CD14-positive monocyte (primary cell): ENCODE data around the gene POU2AF1. TPM values are rescaled to one million over a fixed set of nuclear protein-coding genes. Genes with fewer than 3 reads are reported as not detected.

Source experiments
- DNase-seq, 3 donors: peaks; one replicate each; pipeline ENCODE4 v3.0.0-alpha.2; 2011 to 2022
- H2AFZ ChIP-seq: 2 replicates; pipeline ENCODE4 v1.6.0; 2012; ENCODE audit warnings: mild to moderate bottlenecking, low read depth, low read length, inconsistent platforms; ENCODE audit not compliant: insufficient read depth, poor library complexity, severe bottlenecking
- H3K27ac ChIP-seq, 2 donors: 1 replicate in 1 of 2; 2 replicates in 1 of 2; pipeline ENCODE4 v1.5.1; 2012 to 2013; ENCODE audit warnings: low read length in 2 of 2, control low read depth in 1 of 2, inconsistent platforms in 1 of 2, low read depth in 1 of 2, mild to moderate bottlenecking in 1 of 2
- H3K27me3 ChIP-seq, 2 donors: one replicate each; pipeline versions ENCODE4 v1.6.0 to v1.6.1; 2011 to 2013; ENCODE audit warnings: low read length in 2 of 2; ENCODE audit not compliant: control insufficient read depth in 2 of 2, insufficient read depth in 2 of 2
- H3K36me3 ChIP-seq, 2 donors: replicated peaks in 1 of 2; 1 replicate in 1 of 2; 2 replicates in 1 of 2; pipeline versions ENCODE4 v1.5.1 to v1.6.1; 2012 to 2013; ENCODE audit warnings: low read length in 2 of 2, control low read depth in 1 of 2, inconsistent platforms in 1 of 2, mild to moderate bottlenecking in 1 of 2; ENCODE audit not compliant: insufficient read depth in 2 of 2, control insufficient read depth in 1 of 2
- H3K4me1 ChIP-seq, 2 donors: 1 replicate in 1 of 2; 2 replicates in 1 of 2; pipeline versions ENCODE4 v1.5.1 to v1.6.1; 2012 to 2013; ENCODE audit warnings: low read length in 2 of 2, control low read depth in 1 of 2, inconsistent platforms in 1 of 2, mild to moderate bottlenecking in 1 of 2, moderate library complexity in 1 of 2; ENCODE audit not compliant: insufficient read depth in 2 of 2, control insufficient read depth in 1 of 2
- H3K4me2 ChIP-seq: replicated peaks from 2 replicates; pipeline ENCODE3; 2012; ENCODE audit warnings: low read length, moderate library complexity, mild to moderate bottlenecking; ENCODE audit not compliant: poor library complexity, severe bottlenecking; ENCODE audit errors: extremely low read depth
- H3K4me3 ChIP-seq, 3 experiments: fragments of 200-600 bp in 1 of 3; sonication (generic) in 1 of 3; replicated peaks in 1 of 3; 1 replicate in 2 of 3; 2 replicates in 1 of 3; pipeline ENCODE4 v1.5.1; 2011 to 2013; ENCODE audit warnings: low read length in 3 of 3, mild to moderate bottlenecking in 3 of 3, control low read depth in 2 of 3, low read depth in 2 of 3, inconsistent platforms in 1 of 3, moderate library complexity in 1 of 3
- H3K79me2 ChIP-seq: 2 replicates; pipeline ENCODE4 v1.6.0; 2012; ENCODE audit warnings: mild to moderate bottlenecking, control low read depth, inconsistent platforms, low read length, moderate library complexity; ENCODE audit not compliant: insufficient read depth
- H3K9ac ChIP-seq: 2 replicates; pipeline ENCODE4 v1.6.0; 2017; ENCODE audit warnings: low read length, mild to moderate bottlenecking; ENCODE audit not compliant: insufficient read depth, poor library complexity, severe bottlenecking
- H3K9me3 ChIP-seq, 2 donors: replicated peaks in 1 of 2; 1 replicate in 1 of 2; 2 replicates in 1 of 2; pipeline versions ENCODE4 v1.5.1 to v1.6.1; 2012 to 2013; ENCODE audit warnings: low read length in 2 of 2, control low read depth in 1 of 2; ENCODE audit not compliant: control insufficient read depth in 1 of 2, insufficient read depth in 1 of 2
- H4K20me1 ChIP-seq: 2 replicates; pipeline ENCODE4 v1.6.0; 2012; ENCODE audit warnings: mild to moderate bottlenecking, low read length, control low read depth, moderate library complexity; ENCODE audit not compliant: insufficient read depth
- H3K27ac Mint-ChIP-seq, 7 donors: one replicate each; pipeline ENCODE4 v1.8.0; 2020; ENCODE audit warnings: mild to moderate bottlenecking in 7 of 7, mixed read lengths in 7 of 7, moderate library complexity in 6 of 7, inconsistent platforms in 2 of 7
- H3K27me3 Mint-ChIP-seq, 3 donors: one replicate each; pipeline ENCODE4 v1.8.0; 2021 to 2022; ENCODE audit warnings: low read depth in 3 of 3, mild to moderate bottlenecking in 3 of 3, mixed read lengths in 3 of 3, moderate library complexity in 3 of 3, inconsistent platforms in 1 of 3
- H3K36me3 Mint-ChIP-seq, 2 donors: one replicate each; pipeline ENCODE4 v1.8.0; 2020; ENCODE audit warnings: mixed read lengths in 2 of 2, inconsistent platforms in 1 of 2, mild to moderate bottlenecking in 1 of 2
- H3K4me1 Mint-ChIP-seq: one replicate; pipeline ENCODE4 v1.8.0; 2020; ENCODE audit warnings: mild to moderate bottlenecking, mixed read lengths
- H3K4me3 Mint-ChIP-seq, 2 donors: one replicate each; pipeline ENCODE4 v1.8.0; 2020; ENCODE audit warnings: mild to moderate bottlenecking in 2 of 2, mixed read lengths in 2 of 2, moderate library complexity in 1 of 2
- H3K9me3 Mint-ChIP-seq, 7 donors: one replicate each; pipeline ENCODE4 v1.8.0; 2020 to 2022; ENCODE audit warnings: mixed read lengths in 7 of 7, mild to moderate bottlenecking in 6 of 7, moderate library complexity in 6 of 7, inconsistent platforms in 2 of 7
- CTCF ChIP-seq: fragments of 200-600 bp; IDR thresholded peaks from one replicate; pipeline ENCODE4 v1.8.0; 2022; ENCODE audit warnings: antibody characterized with exemption, mild to moderate bottlenecking
- WGBS: methylation state at CpG from one replicate; pipeline ENCODE4 v1.1.5; 2013; ENCODE audit warnings: missing lambda C conversion rate; ENCODE audit not compliant: insufficient coverage; 5-methylcytosine and 5-hydroxymethylcytosine counted together
- intact Hi-C, 2 donors: fragments of 100-400 bp; cut with micrococcal nuclease; formaldehyde crosslinking; loops; one replicate each; pipeline versions ENCODE4 v1.15.0 to v1.15.1; 2023
- polyA plus RNA-seq, 3 donors: library from polyadenylated mRNA; depleted of rRNA in 1 of 3; unstranded in 2 of 3; stranded (reverse) in 1 of 3; fragments of 300-500 nt in 2 of 3; fragments of >200 nt in 1 of 3; fragmentation: Illumina TruSeq in 2 of 3; gene quantifications; 1 replicate in 2 of 3; 2 replicates in 1 of 3; pipeline ENCODE4 v1.2.3, GENCODE V29; 2012 to 2021

POU2AF1 gene
- polyA plus RNA-seq, 3 donors: 0.07 to 0.12 (median 0.09) TPM

- Mint-ChIP-seq H3K36me3 (no peaks in the 10 kb centered on the region), H3K4me3 (no peak overlapping the region), H3K27me3 (peaks cover 0 to 2% (median 2%) of the 10 kb centered on the region in 3 donors), H3K4me1 (no peaks in the 10 kb centered on the region), H3K27ac (no peak overlapping the region), H3K9me3 (peaks cover 0 to 2% (median 0%) of the 10 kb centered on the region in 7 donors)
- Histone ChIP-seq H3K4me2 (no peak overlapping the region), H3K4me1 (no peaks in the 10 kb centered on the region), H3K36me3 (no peaks in the 10 kb centered on the region), H4K20me1 (no peaks in the 10 kb centered on the region), H3K9ac (no peak overlapping the region), H3K9me3 (no peaks in the 10 kb centered on the region), H3K27ac (no peak overlapping the region), H3K4me3 (no peak overlapping the region), H3K79me2 (no peaks in the 10 kb centered on the region), H2AFZ (no peak overlapping the region), H3K27me3 (no peaks in the 10 kb centered on the region)
- no CpG with 5 or more reads among the region's 3 CpGs for WGBS
- intact Hi-C loops: no loop called here
- DNase-seq: no peak
- no peak for TF ChIP-seq CTCF
These were observed 22.4 kb downstream of the POU2AF1 start for GRCh38 chr11:111356660-111357048.

- H3K36me3 ChIP-seq: no peaks in the 10 kb centered on the region
- no peak overlapping the region for H3K27ac ChIP-seq
- Mint-ChIP-seq H3K4me3 (no peak overlapping the region), H3K36me3 (no peaks in the 10 kb centered on the region), H3K27me3 (peaks cover 0 to 6% (median 2%) of the 10 kb centered on the region in 3 donors), H3K27ac (no peak overlapping the region), H3K9me3 (peaks cover 0 to 2% (median 0%) of the 10 kb centered on the region in 7 donors), H3K4me1 (no peaks in the 10 kb centered on the region)
- H3K4me1 ChIP-seq: no peaks in the 10 kb centered on the region
- no peaks in the 10 kb centered on the region for H3K27me3 ChIP-seq
- no peak for DNase-seq
- 92% methylated on average over 3 of the region's 5 CpGs for WGBS
- TF ChIP-seq CTCF: no peak
- H3K79me2 ChIP-seq: no peaks in the 10 kb centered on the region
- H3K9ac ChIP-seq: no peak overlapping the region
- H3K4me3 ChIP-seq: no peak overlapping the region
- no peak overlapping the region for H2AFZ ChIP-seq
- H4K20me1 ChIP-seq: no peaks in the 10 kb centered on the region
- no peaks in the 10 kb centered on the region for H3K9me3 ChIP-seq
- intact Hi-C loops: no loop called here
- no peak overlapping the region for H3K4me2 ChIP-seq
These were observed 23.0 kb downstream of the POU2AF1 start for GRCh38 chr11:111355956-111356659.
